ENCODE data around the gene KIF21B.

DNA sequence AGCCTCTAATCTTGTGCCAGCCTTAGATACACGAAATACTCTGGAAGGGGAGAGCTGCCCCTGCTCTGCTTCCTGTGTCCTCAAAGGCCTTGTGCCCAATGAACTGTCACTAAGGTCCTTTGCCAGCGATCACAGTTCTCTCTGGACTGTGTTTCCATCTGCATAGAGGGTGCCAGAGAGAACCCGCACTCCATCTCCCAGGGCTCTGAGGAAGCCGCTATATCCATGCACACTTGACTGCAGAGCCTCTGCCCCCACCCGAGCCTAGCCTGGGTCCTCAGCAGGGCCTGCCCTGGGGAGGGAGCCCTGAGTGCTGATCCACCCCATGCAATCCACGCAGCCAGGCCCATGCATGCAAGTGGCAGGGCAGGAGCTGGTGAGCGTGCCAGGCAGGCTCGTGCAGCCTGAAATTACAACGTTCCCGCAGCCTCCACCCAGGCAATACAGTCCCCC is 30.6 kb upstream of the KIF21B start:
- TF ChIP-seq, protein P1, sequence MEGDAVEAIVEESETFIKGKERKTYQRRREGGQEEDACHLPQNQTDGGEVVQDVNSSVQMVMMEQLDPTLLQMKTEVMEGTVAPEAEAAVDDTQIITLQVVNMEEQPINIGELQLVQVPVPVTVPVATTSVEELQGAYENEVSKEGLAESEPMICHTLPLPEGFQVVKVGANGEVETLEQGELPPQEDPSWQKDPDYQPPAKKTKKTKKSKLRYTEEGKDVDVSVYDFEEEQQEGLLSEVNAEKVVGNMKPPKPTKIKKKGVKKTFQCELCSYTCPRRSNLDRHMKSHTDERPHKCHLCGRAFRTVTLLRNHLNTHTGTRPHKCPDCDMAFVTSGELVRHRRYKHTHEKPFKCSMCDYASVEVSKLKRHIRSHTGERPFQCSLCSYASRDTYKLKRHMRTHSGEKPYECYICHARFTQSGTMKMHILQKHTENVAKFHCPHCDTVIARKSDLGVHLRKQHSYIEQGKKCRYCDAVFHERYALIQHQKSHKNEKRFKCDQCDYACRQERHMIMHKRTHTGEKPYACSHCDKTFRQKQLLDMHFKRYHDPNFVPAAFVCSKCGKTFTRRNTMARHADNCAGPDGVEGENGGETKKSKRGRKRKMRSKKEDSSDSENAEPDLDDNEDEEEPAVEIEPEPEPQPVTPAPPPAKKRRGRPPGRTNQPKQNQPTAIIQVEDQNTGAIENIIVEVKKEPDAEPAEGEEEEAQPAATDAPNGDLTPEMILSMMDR (IDR thresholded peaks at IDR 0.05; ENCODE audit: poor library complexity), result no peak
- TF ChIP-seq EZH2 (IDR thresholded peaks at IDR 0.05; ENCODE audit: borderline replicate concordance), result no peak
